ENCODE measurements around the gene OR51B2.
"Not testable (repeated sequence)": the region's sequence is repeated elsewhere in the genome, so short reads cannot be mapped to it uniquely, and the experiment has no call there.

The OR51B2 gene

GRCh38 chr11:5324197-5324596 lies at the start of gene OR51B2:
OR51B2 (minus strand) TSS chr11:5324297; CDS start chr11:5324297, 0 bp downstream.
- DNase-seq: no peak

- DNase-seq: peak; percentile 81
Measured at GRCh38 chr11:5369789-5370188, 45.7 kb upstream of the OR51B2 start.

- no peak for DNase-seq
Measured at GRCh38 chr11:5368502-5369043, 44.5 kb upstream of the OR51B2 start.

GRCh38 chr11:5367448-5368074 lies 43.5 kb upstream of the OR51B2 start:
- DNase-seq: peak; percentile 23

- DNase-seq: no peak
Measured at GRCh38 chr11:5366856-5367255, 42.8 kb upstream of the OR51B2 start.

- not testable (repeated sequence) for DNase-seq
Measured at GRCh38 chr11:5366365-5366764, 42.3 kb upstream of the OR51B2 start.

GRCh38 chr11:5364214-5364613 lies 40.1 kb upstream of the OR51B2 start:
- DNase-seq: no peak

- peak; percentile 8 for DNase-seq
Measured at GRCh38 chr11:5363679-5364078, 39.6 kb upstream of the OR51B2 start.

- no peak for DNase-seq
Measured at GRCh38 chr11:5362017-5362625, 38.0 kb upstream of the OR51B2 start.

- not testable (repeated sequence) for DNase-seq
Measured at GRCh38 chr11:5356031-5356430, 31.9 kb upstream of the OR51B2 start.

- DNase-seq: no peak
Measured at GRCh38 chr11:5351208-5351607, 27.1 kb upstream of the OR51B2 start, which contains the start of gene OR51B6. OR51B6 (plus strand) TSS chr11:5351508; CDS start chr11:5351508, 0 bp downstream.

- no peak for DNase-seq
Measured at GRCh38 chr11:5349550-5349949, 25.5 kb upstream of the OR51B2 start.

GRCh38 chr11:5348551-5349194 lies 24.6 kb upstream of the OR51B2 start:
- no peak for DNase-seq

- DNase-seq: no peak
Measured at GRCh38 chr11:5345831-5346230, 21.7 kb upstream of the OR51B2 start.

- DNase-seq: no peak
Measured at GRCh38 chr11:5343474-5344335, 19.6 kb upstream of the OR51B2 start, which contains the start of gene OR51B5. OR51B5 (minus strand) TSS chr11:5343524; CDS start chr11:5343524, 0 bp downstream.

- no peak for DNase-seq
Measured at GRCh38 chr11:5339771-5340322, 15.8 kb upstream of the OR51B2 start.

- not testable (repeated sequence) for DNase-seq
Measured at GRCh38 chr11:5337253-5337652, 13.2 kb upstream of the OR51B2 start.

- DNase-seq: peak; percentile 8
Measured at GRCh38 chr11:5336331-5336730, 12.2 kb upstream of the OR51B2 start.

- DNase-seq: peak; percentile 68
Measured at GRCh38 chr11:5335170-5335569, 11.1 kb upstream of the OR51B2 start.

- peak; percentile 16 for DNase-seq
Measured at GRCh38 chr11:5317292-5317691, 6.8 kb downstream of the OR51B2 start.

- DNase-seq: not testable (repeated sequence)
Measured at GRCh38 chr11:5313326-5314023, 10.6 kb downstream of the OR51B2 start.

GRCh38 chr11:5310423-5310822 lies 13.7 kb downstream of the OR51B2 start:
- DNase-seq: no peak
